H4 (cell line): ENCODE data around the gene SYNCRIP. TPM values are rescaled to one million over a fixed set of nuclear protein-coding genes. Genes with fewer than 3 reads are reported as not detected.
"Not testable (repeated sequence)": the region's sequence is repeated elsewhere in the genome, so short reads cannot be mapped to it uniquely, and the experiment has no call there.

Experiments used
- DNase-seq: peaks from one replicate; pipeline ENCODE4 v3.0.0-alpha.2; 2015; ENCODE audit warnings: low spot score
- total RNA-seq: library from RNA; depleted of rRNA; stranded (reverse); fragments of >200 nt; shearing (Covaris generic); gene quantifications from 2 replicates; pipeline ENCODE4 v1.2.3, GENCODE V29; 2014; rRNA removed

The SYNCRIP gene
- total RNA-seq, 1 experiment from 2014 or later, result 57.2 TPM

DNA sequence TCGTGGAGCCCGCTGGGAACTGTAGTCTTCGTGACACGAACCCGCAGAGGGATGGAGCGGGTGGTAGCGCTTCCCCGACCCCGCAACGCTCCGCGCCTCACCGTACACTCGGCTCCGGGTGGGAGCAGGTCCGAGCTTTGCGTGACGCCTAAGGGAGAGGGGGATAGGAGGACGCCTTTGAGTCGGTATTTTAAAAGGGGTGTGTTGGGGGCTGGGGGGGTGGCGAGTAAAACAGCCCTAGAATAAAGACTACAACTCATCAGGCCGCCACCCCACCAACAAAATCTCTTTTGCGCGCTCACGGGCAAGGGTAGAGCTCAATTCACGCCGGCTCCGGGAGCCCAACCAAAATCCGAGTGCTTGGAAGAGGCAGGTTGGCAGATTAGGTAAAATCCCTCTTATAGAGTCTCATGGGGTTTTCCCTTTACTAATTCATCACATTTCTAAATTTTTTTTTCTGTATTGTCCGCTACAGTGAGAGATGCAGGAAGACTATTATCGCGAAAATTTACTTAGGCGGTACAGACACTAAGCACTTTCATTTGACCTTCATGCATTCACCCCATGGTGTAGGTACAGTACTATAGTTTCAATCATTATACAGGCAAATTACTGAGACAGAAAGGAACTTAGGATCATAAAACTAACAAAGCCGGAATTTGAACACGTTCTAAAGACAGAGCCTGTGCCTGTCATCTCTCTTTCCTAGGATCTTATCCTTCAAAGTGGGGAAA is 48.3 kb downstream of the SYNCRIP start:
- DNase-seq, result no peak

DNA sequence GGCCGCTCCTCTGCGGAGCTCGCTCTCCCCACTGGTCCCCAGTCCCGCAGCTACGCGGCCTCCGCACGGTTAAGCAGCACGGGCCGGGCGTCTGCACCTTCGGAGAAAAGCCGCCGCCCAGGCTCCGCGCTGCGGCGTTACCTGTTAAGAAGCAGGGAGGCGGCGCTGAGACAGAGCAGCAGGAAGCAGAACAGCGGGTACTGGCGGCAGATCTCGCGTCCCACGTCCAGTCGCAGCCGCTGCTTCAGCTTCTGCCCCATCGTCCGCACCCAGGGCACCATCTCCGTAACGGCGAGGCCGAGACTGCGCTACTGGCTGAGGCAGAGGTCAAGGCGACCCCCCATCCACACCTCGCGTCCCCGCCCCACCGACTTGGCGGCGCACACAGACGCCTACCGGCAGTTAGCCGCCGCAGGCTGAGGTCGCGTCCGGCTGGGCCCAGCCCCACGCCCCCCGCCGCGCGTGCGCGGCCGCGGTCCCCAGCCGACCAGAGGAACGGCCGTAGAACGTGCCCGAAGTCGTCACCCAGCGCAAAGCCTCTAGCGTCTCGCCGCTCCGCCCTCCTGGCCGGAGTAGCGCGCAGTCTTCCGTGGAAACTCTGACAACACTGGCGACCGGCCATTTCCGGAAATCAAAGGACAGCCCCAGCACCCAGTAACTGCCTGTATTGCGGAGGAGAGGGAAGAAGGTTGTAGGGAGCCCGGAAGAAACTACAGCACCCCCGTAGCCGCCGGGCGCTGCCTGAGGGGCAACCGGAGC is 49.1 kb downstream of the SYNCRIP start, which contains the start of gene SNX14:
Gene SNX14 (minus strand): TSS at position 421 of the 759 bp plus-strand sequence. CDS start 140 bp downstream, at position 281.
- DNase-seq, result peak; percentile 89

DNA sequence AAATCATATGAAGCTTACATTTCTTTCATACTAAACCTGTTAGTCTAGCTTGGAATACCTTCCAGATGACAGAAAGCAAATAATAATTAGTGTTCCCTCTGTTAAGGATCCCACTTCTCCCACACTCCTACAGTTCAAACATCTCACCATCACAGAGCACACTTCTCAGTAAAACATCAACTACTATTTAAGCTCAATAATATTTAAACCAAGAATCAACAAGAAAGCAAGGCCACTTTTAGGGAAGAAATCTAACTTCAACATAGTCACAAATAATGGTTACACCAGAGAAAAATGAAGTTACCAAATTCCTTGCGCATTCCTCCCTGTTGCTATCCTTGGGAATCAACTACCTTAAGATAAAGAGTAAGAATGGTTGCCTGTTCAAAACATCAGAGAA is 50.7 kb downstream of the SYNCRIP start:
- DNase-seq, result no peak

DNA sequence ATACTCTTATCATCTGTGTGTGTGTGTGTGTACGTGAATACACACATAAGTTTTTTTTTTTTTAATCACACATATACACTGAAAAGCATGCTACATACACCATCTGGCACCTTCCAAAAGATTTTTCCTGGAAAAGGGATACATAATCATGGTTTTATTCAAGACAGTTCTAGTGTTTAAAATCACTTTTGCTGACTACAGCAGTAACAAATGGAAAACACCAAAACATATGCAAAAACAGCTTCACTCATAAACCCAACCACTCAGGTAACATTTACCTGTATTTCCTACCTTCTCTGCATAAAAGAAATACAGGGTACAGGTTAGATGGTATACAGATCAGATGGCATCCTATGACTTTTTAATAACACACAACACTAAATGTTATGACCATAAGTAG is 51.5 kb downstream of the SYNCRIP start:
- DNase-seq, result no peak

DNA sequence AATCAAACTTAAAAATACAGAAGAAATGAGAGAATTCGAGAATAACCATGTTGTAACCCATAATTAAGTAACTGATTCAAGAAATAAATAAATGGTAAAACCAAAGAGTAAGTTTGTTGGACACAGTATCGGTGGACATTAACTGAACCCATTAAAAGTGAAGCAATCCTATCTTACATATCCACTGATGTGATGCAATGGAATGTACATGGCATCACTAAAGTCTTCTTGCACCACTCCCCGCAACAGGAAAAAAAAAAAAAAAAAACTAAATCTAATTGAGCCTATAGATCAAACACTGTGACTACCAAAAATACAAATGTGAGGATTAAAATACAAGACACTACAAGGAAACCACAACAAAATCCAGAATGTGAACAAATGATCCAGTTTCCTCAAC is 56.9 kb downstream of the SYNCRIP start:
- no peak for DNase-seq

DNA sequence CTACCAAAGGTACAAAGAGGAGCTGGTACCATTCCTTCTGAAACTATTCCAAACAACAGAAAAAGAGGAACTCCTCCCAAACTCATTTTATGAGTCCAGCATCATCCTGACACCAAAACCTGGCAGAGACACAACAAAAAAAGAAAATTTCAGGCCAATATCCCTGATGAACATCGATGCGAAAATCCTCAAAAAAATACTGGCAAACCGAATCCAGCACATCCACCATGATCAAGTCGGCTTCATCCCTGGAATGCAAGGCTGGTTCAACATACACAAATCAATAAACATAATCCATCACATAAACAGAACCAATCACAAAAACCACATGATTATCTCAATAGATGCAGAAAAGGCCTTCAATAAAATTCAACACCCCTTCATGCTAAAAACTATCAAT is 59.9 kb downstream of the SYNCRIP start:
- DNase-seq, result not testable (repeated sequence)

DNA sequence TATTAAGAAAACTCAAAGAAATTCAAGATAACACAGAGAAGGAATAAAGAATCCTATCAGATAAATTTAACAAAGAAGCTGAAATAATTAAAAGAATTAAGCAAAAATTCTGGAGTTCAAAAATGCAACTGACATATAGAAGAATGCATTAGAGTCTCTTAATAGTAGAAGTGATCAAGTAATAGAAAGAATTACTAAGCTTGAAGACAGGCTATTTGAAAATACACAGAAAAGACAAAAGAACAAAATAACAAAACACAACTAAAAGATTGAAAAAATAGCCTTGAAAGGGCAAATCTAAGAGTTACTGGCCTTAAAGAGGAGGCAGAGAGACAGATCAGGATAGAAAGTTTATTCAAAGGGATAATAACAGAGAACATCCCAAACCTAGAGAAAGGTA is 61.1 kb downstream of the SYNCRIP start:
- no peak for DNase-seq

DNA sequence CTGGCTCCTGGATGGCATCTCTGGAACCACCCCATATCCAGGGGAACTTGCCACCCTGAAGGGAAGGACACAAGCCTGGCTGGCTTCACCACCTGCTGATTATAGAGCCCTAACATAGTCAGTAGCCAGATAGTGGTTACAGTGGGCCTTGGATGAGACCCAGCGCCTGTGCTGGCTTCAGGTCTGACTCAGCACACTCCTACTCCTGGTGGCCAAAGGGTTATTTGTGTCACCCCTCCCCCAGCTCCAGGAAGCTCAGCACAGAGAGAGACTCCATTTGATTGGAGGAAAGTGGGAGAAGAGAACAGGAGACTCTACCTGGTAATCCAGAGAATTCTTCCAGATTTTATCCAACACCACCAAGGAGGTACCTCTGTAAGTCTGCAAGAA is 61.8 kb downstream of the SYNCRIP start:
- peak; percentile 39 for DNase-seq

DNA sequence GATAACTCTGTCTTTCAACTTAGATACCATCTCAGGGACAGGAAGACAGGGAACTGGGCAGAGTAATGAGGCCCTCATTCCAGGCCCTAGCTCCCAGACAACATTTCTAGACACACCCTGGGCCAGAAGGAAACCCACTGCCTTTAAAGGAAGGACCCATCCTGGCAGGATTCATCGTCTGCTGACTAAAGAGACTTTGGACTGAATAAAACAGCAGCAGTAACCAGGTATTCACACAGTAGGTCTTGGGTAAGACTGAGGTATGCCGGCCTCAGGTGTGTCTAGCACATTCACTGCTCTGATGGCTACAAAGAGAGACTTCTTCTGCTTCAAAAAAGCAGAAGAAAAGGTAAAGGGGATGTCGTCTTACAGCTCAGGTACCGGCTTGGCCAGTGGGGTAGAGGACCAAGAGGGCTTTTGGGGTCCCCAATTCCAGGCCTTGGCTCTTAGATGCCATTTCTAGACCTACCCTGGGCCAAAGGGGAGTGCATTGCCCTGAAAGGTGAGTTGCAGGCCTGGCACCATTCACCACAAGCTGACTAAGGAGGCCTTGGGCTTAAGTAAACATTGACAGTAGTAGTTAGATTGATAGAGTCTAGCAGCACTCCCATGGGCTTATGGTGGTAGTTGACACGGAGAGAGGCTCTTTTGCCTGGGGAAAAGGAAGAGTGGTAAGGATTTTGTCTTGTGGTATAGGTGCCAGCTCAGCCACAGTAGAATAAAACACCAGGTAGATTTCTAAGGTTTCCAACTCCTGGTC is 62.4 kb downstream of the SYNCRIP start:
- peak; percentile 5 for DNase-seq

DNA sequence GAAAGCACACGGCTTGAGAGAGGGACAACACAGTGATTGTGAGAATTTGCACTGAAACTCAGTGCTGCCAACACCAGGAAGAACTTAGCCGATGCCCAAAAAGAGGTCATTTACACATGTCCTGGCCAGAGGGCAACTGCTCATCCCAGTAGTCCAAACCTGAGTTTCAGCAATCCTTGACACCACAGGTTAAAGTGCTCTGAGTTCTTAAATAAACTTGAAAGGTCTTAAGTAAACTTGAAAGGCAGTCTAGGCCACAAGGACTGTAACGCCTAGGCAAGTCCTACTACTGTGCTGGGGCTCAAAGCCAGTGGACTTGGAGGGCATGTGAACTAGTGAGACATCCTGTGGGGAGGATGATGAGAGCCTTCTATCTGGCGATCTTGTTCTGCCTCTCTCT is 63.1 kb downstream of the SYNCRIP start:
- no peak for DNase-seq

DNA sequence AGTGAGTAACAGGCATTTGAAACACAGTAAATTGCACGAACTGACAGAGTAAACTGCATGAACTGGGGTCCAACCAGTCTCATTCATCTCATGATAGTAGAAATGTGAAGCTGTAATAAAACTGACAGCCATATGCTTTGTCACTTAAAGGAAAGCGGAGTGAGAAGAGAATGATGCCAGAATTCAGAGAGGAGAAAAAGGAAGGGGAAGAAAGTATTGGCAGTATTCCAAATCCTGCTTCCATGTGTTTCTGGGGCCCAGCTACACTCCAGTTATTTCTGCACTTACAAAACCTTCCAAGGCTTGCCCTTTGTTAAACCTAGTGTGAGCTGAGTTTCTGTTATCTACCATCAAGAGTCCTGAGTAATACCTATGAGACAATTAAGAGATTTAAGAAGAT is 66.2 kb downstream of the SYNCRIP start:
- no peak for DNase-seq

DNA sequence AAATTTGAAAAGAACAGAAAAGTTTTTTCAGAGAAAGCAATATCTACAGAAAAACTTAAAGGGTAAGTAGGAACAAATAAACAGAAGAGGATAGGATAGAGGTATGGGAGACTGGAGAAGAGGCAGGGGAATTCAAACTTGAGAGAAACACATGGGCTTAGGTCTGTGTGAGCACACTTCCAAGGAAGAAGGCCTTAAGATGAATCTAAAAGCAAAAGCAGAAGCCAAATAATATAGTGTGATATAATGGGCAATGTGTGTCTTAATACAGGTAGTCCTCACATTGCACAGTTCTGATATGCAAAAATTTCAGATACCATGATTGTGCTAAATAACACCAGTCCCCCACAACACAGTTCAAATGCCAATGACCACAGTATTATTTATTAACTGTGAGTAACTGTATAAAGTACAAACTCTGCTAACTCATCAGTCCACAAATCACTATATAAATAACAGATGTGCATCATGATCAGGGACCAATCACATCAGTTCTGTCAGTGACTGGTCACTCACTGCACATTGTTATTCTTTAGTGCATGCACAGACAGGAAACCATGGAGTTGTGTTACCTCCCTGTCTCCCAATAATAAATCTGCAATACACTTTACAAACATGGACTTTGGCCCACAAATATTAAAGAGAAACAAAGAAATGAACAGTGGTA is 67.6 kb downstream of the SYNCRIP start:
- no peak for DNase-seq

DNA sequence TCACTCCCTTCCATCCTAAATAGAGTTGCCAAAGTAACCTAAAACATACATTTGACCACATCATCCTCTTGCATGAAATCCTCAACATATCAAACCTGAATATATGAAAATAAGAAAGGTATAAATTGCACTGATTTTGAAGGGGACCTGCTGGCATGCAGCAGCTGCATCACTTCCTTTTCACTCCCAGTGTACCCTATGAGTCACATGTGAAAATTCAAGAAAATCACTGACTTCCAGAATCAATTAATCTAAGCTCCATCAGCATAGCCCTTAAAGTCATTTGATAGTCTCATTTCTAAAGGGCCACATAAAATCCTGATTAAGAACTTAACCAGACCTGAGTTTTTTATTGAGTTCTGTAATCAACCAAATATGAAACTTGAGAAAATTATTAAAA is 73.4 kb downstream of the SYNCRIP start:
- DNase-seq, result no peak

DNA sequence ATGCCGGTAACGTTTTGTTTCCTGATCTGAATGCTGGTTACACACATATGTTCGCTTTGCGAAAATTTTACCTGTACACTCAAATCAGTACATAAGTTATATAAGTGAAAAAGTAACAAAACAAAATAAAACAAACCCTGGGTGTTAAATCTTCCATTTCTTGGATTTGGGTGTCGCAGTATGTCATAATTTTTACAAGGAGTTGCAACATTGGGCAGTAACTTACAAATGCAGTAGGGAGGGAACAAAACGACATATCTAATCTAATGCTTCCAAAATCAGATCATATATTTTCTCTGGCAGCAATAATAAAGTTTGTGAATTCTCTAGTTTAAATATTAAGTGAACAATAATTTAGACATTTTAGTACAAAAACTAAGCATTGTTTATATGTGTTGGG is 74.3 kb downstream of the SYNCRIP start:
- no peak for DNase-seq

DNA sequence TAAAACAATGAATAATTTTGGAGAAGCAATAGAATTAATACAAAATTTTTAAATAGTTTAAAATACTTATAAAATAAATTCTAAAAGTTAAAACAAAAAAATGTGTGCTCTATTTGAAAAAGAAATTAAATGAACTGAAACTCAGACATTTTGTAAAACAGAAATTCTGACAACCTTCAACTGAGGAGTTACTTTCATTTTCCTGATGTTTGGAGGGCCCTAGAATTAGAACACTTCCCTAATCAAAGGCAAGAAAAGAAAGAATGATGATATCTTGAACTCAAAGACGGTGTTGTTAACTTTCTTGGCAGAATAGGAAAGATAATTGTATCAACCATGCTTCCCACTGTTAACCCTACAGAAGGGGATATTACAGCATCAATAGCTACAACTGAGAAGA is 77.0 kb downstream of the SYNCRIP start:
- no peak for DNase-seq

DNA sequence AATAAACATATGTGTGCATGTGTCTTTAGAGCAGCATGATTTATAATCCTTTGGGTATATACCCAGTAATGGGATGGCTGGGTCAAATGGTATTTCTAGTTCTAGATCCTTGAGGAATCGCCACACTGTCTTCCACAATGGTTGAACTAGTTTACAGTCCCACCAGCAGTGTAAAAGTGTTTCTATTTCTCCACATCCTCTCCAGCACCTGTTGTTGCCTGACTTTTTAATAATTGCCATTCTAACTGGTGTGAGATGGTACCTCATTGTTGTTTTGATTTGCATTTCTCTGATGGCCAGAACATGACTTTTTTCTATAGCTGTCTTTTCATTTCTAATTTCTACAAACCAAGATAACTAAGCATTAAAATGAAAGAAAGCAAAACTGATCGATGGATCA is 78.5 kb downstream of the SYNCRIP start:
- DNase-seq, result not testable (repeated sequence)

Other genes with a start within 250 kb of the SYNCRIP start
- 0.08 and 0.15 TPM in 2 replicates for gene NT5E, start 192.8 kb downstream of the SYNCRIP start, total RNA-seq
- 40.4 and 55.9 TPM in 2 replicates for gene SNX14, start 49.0 kb downstream of the SYNCRIP start, total RNA-seq